Panc1 (cell line): ENCODE data around the gene GPHN. TPM values are rescaled to one million over a fixed set of nuclear protein-coding genes. Genes with fewer than 3 reads are reported as not detected.

Experiments used
- ATAC-seq: fragments of 200-7000 bp; cut with Tn5 transposase; 2 replicates; pipeline ENCODE4 v1.9.1; 2020; ENCODE audit warnings: mild to moderate bottlenecking, moderate library complexity
- BruUV-seq: library from RNA; stranded (reverse); fragments of 400-500 nt; replicated peaks from 2 replicates; lab custom pipeline; 2021; lab: Mats Ljungman, UMichigan
- CTCF ChIA-PET: fragments of 300-600 bp; sonication (Branson Sonifier 250); formaldehyde crosslinking; loops from one replicate; lab custom pipeline; 2022; ENCODE audit warnings: antibody characterized with exemption; lab: Charles Lee
- POLR2A ChIA-PET: fragments of 300-600 bp; sonication (Branson Sonifier 250); formaldehyde crosslinking; loops from one replicate; lab custom pipeline; 2022; ENCODE audit warnings: antibody characterized with exemption; lab: Charles Lee
- DNase-seq: peaks from one replicate; pipeline ENCODE4 v3.0.0-alpha.2; 2010; ENCODE audit warnings: low read depth, low spot score
- H3K27ac ChIP-seq: 2 replicates; pipeline ENCODE4 v1.5.1; 2011; ENCODE audit warnings: mild to moderate bottlenecking, low read length, inconsistent platforms
- H3K27me3 ChIP-seq: fragments of 200-500 bp; sonication (Bioruptor generic); 2 replicates; pipeline ENCODE4 v1.6.0; 2014; ENCODE audit warnings: low read length, inconsistent platforms; ENCODE audit not compliant: control insufficient read depth, insufficient read depth
- H3K36me3 ChIP-seq: fragments of 200-500 bp; sonication (Bioruptor generic); 2 replicates; pipeline ENCODE4 v1.5.1; 2014; ENCODE audit warnings: inconsistent platforms, mild to moderate bottlenecking, low read length, moderate library complexity; ENCODE audit not compliant: control insufficient read depth, insufficient read depth
- H3K4me1 ChIP-seq: 2 replicates; pipeline ENCODE4 v1.5.1; 2011; ENCODE audit warnings: inconsistent platforms, mild to moderate bottlenecking, low read length, moderate library complexity; ENCODE audit not compliant: control insufficient read depth, insufficient read depth
- H3K4me3 ChIP-seq, 2 experiments: 2 replicates each; pipeline ENCODE4 v1.5.1; 2011 to 2012; ENCODE audit warnings: low read depth in 2 of 2, low read length in 2 of 2, mild to moderate bottlenecking in 2 of 2, inconsistent platforms in 1 of 2, moderate library complexity in 1 of 2
- H3K9me3 ChIP-seq: fragments of 200-500 bp; sonication (Bioruptor generic); 2 replicates; pipeline ENCODE4 v1.5.1; 2014; ENCODE audit warnings: low read depth, mild to moderate bottlenecking, inconsistent platforms, low read length, moderate library complexity; ENCODE audit not compliant: control insufficient read depth, insufficient read depth
- POLR2AphosphoS5 ChIP-seq: IDR thresholded peaks from 2 replicates; pipeline ENCODE4 v1.6.1; 2012; ENCODE audit warnings: mild to moderate bottlenecking, low read depth, low read length, moderate library complexity
- REST ChIP-seq, 2 experiments: IDR thresholded peaks; 2 replicates each; pipeline ENCODE4 v1.6.1; 2011 to 2012; ENCODE audit warnings: low read depth in 2 of 2, control low read depth in 1 of 2, low read length in 1 of 2, mild to moderate bottlenecking in 1 of 2, moderate library complexity in 1 of 2; ENCODE audit not compliant: insufficient read depth in 1 of 2
- SIN3A ChIP-seq: IDR thresholded peaks from 2 replicates; pipeline ENCODE4 v1.6.1; 2012; ENCODE audit warnings: low read depth, mild to moderate bottlenecking, low read length, moderate library complexity, borderline replicate concordance; ENCODE audit not compliant: insufficient read depth
- TCF7L2 ChIP-seq: IDR thresholded peaks from 2 replicates; pipeline ENCODE4 v1.6.1; 2011; ENCODE audit warnings: mild to moderate bottlenecking, low read depth, low read length, inconsistent platforms
- in situ Hi-C: cut with HindIII; loops from 2 replicates; pipeline ENCODE4 v1.10.0; 2016; ENCODE audit warnings: low sequenced_read_pairs, low pct_unique_long_range_greater_than_20kb
- intact Hi-C: fragments of 100-400 bp; cut with micrococcal nuclease; formaldehyde crosslinking; loops from one replicate; pipeline ENCODE4 v1.10.0; 2022; ENCODE audit not compliant: unreplicated experiment
- total RNA-seq: library from RNA; stranded (reverse); gene quantifications from one replicate; pipeline ENCODE4 v1.2.1, GENCODE V29; 2021; ENCODE audit not compliant: unreplicated experiment
- TF ChIP-seq, protein P1 (sequence below): fragments of 450-650 bp; IDR thresholded peaks from 2 replicates; pipeline ENCODE4 v1.5.1; 2017; ENCODE audit warnings: mild to moderate bottlenecking

GPHN gene
- total RNA-seq, 1 experiment from 2014 or later, result 26.6 TPM

- ATAC-seq, result no peak
- POLR2A ChIA-PET, result no interaction called here
- H3K27ac ChIP-seq, result no peak overlapping the region
- CTCF ChIA-PET, result interaction anchor here (0.7 kb wide), 1 partner anchor 515 kb away, joined by 3 read pairs; no protein-coding TSS in a partner anchor
- no peak for TF ChIP-seq TCF7L2
- TF ChIP-seq POLR2AphosphoS5, result no peak
- intact Hi-C loops, result no loop called here
- no peaks in the 10 kb centered on the region for H3K9me3 ChIP-seq
- no TSS peak for BruUV-seq
- H3K27me3 ChIP-seq, result no peaks in the 10 kb centered on the region
- no peak overlapping the region for H3K4me3 ChIP-seq
- no peak for DNase-seq
- in situ Hi-C loops, result no loop called here
- no peaks in the 10 kb centered on the region; the same call in 1 of the 2 replicates for H3K4me1 ChIP-seq
- no peaks in the 10 kb centered on the region for H3K36me3 ChIP-seq
Observed at GRCh38 chr14:66634876-66635275, 126.9 kb downstream of the GPHN start.

- DNase-seq, result no peak
- no peak overlapping the region for H3K4me3 ChIP-seq
- ChIA-PET POLR2A (no interaction called here), CTCF (no interaction called here)
- no peaks in the 10 kb centered on the region for H3K27me3 ChIP-seq
- no peaks in the 10 kb centered on the region; the same call in 1 of the 2 replicates for H3K4me1 ChIP-seq
- BruUV-seq, result no TSS peak
- H3K9me3 ChIP-seq, result no peaks in the 10 kb centered on the region
- no peak overlapping the region for H3K27ac ChIP-seq
- ATAC-seq, result no peak
- intact Hi-C loops, result no loop called here
- TF ChIP-seq REST (IDR thresholded peaks at IDR 0.05; ENCODE audit: insufficient read depth in 1 of 2, low read depth in 2 of 2, low read length in 1 of 2), result no peak
- TF ChIP-seq POLR2AphosphoS5, result no peak
- TF ChIP-seq, protein P1, sequence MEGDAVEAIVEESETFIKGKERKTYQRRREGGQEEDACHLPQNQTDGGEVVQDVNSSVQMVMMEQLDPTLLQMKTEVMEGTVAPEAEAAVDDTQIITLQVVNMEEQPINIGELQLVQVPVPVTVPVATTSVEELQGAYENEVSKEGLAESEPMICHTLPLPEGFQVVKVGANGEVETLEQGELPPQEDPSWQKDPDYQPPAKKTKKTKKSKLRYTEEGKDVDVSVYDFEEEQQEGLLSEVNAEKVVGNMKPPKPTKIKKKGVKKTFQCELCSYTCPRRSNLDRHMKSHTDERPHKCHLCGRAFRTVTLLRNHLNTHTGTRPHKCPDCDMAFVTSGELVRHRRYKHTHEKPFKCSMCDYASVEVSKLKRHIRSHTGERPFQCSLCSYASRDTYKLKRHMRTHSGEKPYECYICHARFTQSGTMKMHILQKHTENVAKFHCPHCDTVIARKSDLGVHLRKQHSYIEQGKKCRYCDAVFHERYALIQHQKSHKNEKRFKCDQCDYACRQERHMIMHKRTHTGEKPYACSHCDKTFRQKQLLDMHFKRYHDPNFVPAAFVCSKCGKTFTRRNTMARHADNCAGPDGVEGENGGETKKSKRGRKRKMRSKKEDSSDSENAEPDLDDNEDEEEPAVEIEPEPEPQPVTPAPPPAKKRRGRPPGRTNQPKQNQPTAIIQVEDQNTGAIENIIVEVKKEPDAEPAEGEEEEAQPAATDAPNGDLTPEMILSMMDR, result no peak
- no peaks in the 10 kb centered on the region for H3K36me3 ChIP-seq
- in situ Hi-C loops, result no loop called here
Observed at GRCh38 chr14:66635435-66635834, 127.5 kb downstream of the GPHN start.

GRCh38 chr14:66636240-66636639, 128.3 kb downstream of the GPHN start:
- Histone ChIP-seq H3K4me3 (no peak overlapping the region), H3K4me1 (no peaks in the 10 kb centered on the region; the same call in 1 of the 2 replicates), H3K9me3 (no peaks in the 10 kb centered on the region), H3K27ac (no peak overlapping the region), H3K36me3 (no peaks in the 10 kb centered on the region), H3K27me3 (no peaks in the 10 kb centered on the region)
- ChIA-PET CTCF (no interaction called here), POLR2A (no interaction called here)
- in situ Hi-C loops, result no loop called here
- ATAC-seq (no peak), DNase-seq (no peak)
- intact Hi-C loops, result no loop called here
- no TSS peak for BruUV-seq
- TF ChIP-seq SIN3A (no peak), TCF7L2 (no peak), POLR2AphosphoS5 (no peak), REST (IDR thresholded peaks at IDR 0.05; ENCODE audit: insufficient read depth in 1 of 2, low read depth in 2 of 2, low read length in 1 of 2) (no peak)
- TF ChIP-seq, protein P1, result no peak
